Stimulated activated naive CD4-positive, alpha-beta T cell treated with Interleukin-2 at 50 U/mL for 16 hours (primary cell): ENCODE data around the gene VEGFD.
"Not testable (repeated sequence)": the region's sequence is repeated elsewhere in the genome, so short reads cannot be mapped to it uniquely, and the experiment has no call there.

Source experiments
- DNase-seq: peaks from one replicate; lab custom pipeline; 2025; lab: John Stamatoyannopoulos, UW

The VEGFD gene

DNA sequence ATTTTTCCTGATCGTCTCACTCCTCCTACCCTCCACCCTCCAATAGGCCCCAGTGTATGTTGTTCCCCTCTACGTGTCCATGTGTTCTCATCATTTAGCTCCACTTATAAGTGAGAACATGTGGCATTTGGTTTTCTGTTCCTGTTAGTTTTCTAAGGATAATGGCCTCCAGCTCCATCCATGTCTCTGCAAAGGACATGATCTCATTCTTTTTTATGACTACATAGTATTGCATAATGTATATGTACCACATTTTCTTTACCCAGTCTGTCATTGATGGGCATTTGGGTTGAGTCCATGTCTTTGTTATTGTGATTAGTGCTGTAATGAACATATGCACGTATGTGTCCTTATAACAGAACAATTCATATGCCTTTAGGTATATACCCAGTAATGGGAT lies 78.3 kb downstream of the VEGFD start:
- DNase-seq = not testable (repeated sequence)

DNA sequence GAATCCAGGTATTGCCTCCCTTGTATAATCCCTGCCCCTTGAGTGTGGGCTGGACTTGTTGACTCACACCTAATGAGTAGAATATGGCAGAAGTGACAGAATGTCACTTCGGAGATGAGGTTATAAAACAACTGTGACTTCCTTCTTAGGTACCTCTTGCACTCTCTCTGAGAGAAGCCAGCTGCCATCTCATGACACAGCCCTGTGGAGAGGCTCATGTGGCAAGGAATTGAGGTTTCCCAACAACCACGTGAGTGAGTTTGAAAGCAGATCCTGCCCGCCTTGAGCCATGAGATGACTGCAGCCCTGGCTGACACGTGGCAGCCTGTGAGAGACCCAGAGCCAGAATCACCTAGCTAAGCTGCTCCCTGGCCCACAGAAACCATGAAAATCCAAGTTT lies 82.3 kb downstream of the VEGFD start:
- DNase-seq = no peak

DNA sequence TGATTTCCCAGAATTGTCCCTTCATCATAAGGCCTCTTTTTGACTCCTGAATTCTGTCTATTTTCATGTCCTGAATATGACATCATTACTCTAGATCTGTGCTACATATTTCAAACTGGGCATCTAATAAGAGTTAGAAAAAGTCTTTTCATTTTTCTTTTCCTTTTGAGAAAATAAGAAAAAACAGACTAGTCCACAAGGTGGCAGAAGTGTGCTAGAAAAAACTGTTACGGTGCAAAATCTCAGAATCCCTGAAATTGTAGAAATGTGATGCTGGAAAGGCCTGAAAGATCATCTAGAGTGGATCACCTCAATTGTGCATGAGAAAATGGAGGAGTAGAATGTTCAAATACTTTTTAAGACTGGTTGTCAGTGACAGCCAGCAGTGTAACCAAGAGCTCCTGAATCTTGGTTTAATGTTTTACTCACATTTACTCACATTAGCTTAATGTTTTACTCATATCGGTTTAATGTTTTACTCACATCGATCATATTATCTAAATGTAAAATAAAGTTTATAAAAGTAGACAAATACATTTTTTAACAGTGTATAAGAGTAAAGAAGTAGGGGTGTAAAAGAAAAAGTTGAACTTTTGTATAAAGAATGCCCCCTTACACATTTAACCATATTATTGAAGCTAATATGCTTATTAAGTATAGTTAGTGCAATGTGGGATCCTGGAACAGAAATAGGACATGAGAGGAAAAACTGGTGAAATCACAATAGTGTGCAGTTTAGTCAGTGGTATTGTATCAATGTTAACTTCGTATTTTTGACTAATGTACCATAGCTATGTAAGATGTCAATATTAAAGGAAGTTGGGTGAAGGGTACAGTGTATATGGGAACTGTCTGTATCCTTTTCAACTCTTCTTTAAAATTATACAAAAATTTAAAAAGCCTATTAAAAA lies 84.0 kb downstream of the VEGFD start:
- no peak for DNase-seq

- no peak for DNase-seq
Measured at GRCh38 chrX:15298780-15299179, 85.4 kb downstream of the VEGFD start.

DNA sequence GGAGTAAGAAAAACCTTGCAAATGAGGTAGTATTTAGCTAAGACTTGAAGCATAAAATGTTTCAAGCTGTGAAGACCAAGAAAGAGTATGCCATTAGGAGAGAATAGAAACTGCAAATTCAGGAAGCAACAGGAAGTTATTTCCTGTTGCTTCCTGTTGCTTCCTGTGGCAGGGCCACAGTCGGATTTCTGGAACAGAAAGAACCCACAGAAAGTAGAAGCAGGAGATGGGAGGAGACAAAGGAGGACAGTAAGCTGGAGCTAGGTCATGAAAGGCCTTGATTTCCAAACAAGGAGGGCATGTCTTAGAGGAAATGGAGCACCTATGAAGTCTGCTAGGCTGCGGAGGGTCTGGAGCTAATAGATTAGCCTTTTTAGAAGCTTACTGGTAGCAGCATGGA lies 86.0 kb downstream of the VEGFD start:
- no peak for DNase-seq
